IPS DF 19.7 (cell line): Measurements from ENCODE around the gene PLD1.
"Not testable (repeated sequence)": the region's sequence is repeated elsewhere in the genome, so short reads cannot be mapped to it uniquely, and the experiment has no call there.

Source experiments
- DNase-seq: peaks from one replicate; pipeline ENCODE4 v3.0.0-alpha.2; 2013; ENCODE audit warnings: low read depth, low spot score

PLD1 gene

DNA sequence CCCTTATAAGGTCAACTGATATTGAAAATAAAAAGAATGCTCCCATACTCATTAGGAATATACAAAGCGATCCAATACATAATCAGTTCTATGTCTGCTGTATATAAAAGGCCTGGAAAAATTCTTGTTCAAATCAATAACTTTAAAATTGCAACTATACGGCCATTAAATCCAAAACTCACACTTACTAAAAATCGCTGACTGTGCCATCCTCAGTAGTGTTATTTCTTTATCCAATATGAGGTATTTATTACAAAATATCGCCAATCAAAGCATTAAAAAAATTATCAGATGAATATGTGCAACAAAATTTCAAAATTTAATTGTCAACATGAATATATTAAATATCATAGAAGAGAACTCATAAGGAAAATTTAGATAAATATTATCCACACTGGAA lies 146.5 kb downstream of the PLD1 start:
- no peak for DNase-seq

DNA sequence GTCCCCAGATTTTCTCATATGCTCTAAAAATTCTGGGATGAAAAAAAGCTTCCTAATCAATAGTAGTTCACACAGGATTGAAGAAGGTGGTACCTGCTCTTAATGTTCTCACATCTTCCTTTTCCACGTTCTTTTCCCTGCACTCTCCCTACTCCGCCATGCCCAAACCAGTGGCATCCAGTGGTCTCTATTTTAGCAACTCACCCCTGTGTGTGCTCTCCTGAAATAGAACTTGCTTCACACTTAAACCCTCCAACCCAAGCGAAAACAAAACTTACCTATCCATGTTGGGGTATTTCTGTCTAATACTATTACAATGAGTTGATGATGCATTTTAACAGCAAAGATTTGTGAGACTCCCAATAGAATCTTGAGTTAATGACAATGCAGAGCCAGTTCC lies 148.8 kb downstream of the PLD1 start:
- no peak for DNase-seq

DNA sequence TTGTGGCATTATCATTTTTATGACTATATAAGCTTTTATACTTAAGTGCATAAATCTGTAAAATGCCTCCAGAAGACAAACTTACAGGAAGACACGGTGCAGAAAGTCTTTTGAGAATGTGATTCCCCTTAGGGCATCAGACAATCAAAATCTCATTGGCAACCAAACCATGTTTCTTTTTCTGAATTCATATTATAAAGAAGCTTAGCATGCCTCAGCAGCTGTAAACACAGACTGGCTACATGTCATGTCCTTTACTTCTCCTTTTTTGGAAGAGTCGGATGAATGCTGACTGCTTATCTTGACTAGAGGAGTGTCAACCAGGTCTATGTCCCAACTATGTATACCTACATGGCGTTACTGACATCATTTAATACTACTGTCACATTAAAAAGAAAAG lies 150.1 kb downstream of the PLD1 start:
- no peak for DNase-seq

DNA sequence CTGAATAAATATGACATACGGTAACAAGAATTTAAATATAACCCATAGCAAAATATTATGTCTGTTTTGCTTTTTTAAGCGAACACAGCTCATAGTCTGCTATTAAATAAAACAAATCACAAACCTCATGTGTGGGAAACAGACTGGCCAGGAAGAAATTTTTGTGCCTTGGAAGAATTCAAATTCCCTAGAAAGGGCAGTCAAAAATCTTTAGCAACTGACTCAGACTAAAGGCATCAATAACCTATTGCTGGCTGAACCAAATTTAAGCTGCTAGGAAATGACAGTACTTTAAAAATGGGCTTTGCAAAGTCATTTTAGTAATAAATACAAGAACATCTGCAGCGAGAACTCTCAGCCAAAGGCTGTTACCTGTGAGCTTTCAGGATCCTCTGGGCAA lies 151.4 kb downstream of the PLD1 start:
- DNase-seq = no peak

DNA sequence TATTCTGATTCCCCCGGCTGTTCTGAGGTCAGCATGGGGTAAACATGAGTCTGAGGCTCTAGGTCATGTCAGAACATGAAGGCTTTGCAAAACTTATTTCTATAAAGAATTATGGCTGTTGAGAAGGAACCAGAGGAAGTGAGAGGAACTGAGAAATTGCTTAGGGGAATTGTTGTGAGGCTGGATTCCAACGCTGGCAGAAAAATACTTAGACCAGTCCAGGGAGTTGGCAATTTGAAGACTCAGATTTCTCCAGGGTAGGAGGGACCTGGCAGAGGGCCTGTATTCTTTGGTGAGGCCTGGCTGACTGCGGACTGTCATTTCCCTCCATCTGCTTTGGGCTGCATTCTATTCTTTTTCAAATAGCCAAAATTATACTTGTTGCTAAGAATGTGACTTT lies 155.5 kb downstream of the PLD1 start:
- no peak for DNase-seq

DNA sequence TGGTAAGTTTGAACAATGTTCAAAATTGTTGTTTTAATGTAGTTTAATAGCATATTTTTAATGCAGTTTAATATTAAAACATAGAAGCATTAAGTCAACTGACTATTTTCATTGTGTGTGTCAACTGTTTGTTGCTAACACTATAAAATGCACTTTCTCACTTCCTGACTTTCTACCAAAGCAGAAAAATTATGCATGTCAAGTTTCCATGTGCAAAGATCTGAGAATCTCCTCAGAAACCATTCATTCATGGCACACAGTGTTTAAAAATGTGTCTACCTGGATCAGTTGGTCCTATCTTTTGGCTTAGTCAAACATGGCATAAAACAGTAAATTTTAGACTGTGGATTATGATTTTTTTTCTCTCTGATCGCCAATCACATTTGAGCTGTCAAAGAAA lies 156.0 kb downstream of the PLD1 start:
- DNase-seq = no peak

DNA sequence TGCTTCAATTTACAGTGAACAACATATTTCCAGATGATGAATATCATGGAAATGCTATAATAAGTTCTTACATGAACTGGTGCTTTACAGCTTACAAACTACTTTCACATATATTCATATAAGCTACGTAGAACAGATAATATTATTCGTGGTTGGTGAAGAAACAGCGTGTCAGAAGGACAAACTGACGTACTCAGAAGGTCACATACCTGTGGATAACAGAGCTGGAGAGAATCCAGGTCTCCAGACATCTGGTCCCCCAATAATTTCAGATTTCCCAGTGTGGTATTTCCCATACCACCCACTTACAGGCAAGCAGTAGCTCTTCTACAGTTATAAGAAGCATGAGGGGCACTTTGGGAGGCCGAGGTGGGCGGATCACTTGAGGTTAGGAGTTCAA lies 156.6 kb downstream of the PLD1 start:
- no peak for DNase-seq

DNA sequence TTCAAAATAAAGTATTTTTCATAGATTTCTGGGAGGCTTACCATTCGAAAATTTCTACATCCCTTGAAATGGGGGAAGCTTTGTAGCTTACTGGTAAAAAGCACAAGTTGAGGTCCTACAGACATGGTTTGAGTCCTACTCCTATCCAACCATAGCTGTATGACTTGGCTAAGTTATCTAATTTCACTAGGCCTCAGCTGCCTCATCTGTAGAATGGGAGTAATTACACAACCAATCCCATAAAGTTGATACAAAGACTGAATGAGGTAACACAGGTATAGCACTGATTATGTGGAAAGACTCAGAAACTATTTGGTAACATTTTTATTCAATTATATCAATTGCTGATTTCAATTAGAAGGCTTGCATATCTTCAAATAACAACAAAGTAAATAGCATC lies 157.4 kb downstream of the PLD1 start:
- no peak for DNase-seq

DNA sequence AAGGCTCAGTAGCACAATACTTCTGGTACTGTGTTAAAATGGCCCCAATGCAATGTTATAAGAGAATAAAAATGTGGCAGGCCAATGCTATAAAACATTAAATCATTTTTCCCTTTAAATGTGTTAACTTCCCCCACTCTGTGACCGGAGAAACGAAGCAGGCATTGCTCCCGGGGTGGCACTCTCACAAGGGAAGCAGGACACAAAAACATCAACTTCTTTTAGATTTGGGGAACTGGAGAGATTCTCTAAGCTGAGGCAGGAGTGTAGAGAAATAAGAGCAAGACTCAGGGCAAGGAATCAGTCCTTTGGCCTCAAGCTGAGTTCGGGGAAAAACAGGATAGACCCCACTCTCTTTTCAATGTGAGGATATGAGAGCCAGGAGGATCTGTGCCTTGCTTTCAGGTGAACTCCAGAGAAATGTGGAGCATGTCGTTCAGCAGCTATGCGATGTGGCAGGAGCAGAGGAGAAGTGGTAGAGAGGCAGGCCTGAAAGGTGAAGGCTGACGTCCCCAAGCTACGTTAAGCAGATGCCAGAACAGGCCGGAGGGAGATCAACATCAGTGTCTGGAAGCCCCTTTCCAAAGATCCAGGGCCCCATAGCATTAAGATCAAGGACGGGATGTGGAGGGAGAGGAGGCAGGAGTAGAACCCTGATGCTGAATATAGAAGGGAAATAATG lies 160.2 kb downstream of the PLD1 start:
- DNase-seq = no peak

DNA sequence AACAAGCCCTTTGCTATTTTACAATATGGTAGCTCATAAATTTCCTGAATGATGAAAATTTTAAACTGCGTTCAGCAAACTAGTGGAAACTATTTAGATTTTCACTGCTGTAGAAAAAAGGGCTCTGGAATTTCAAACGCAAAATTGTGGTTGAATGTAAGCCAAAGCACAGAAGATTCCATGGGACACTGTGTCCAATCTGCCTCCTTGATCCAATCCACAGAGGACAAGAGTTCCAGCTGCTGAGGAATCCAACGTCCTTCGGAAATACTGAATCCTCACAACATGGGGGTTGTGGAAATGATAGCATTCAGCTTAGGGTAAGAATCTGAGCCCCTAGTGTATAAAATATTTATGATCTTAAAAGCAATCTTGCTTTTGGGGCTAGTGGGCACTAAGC lies 161.0 kb downstream of the PLD1 start:
- no peak for DNase-seq

DNA sequence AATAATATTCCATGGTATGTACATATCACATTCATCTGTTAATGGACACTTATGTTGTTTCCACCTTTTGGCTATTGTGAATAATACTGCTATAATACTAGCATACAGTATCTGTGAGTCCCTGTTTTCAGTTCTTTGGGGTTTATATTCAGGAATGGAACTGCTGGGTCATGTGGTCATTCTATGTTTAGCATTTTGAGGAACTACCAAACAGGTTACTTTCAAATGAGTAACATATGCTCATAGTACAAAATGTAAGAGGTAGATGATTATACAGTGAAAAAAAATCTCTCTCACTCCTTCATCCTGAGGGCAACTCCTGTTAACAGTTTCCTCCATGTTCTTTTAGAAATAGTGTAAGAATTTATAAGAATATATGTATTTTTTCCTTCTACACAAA lies 162.2 kb downstream of the PLD1 start:
- no peak for DNase-seq

DNA sequence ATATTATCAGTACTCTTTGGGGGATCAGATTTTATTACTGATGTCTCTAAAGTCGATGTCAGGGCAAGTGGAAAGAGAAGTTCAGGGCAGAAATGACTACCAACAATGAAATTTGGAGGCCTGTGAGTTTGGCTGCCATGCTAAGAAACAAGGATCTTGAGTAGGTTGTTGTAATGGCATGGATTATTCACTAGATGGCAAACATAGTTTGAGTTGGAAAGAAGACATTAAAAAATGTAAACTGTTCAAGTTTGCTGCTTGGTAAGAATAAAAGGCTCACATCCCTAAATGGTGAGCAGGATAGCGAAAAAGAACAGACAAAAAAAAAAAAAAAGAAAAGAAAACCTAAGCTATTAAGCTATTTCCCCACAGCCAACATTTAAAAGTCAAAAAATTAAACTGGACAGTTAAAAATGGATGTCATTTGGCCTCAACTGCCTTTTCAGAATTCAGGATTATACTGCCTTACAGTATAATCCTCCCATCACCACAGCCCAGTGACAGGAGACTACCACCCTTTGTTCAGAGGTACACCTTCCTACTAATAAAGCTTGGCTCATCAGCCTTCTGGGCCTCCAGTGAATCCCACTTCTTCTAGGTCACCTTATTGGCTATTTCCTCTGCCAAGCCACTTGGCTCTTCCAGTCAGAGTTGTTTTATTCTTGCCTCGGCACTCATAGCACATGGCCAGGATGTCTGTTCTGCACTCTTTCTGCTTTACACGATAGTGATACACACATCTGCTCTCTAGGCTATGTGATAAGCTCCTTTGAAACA lies 163.7 kb downstream of the PLD1 start:
- DNase-seq = no peak

DNA sequence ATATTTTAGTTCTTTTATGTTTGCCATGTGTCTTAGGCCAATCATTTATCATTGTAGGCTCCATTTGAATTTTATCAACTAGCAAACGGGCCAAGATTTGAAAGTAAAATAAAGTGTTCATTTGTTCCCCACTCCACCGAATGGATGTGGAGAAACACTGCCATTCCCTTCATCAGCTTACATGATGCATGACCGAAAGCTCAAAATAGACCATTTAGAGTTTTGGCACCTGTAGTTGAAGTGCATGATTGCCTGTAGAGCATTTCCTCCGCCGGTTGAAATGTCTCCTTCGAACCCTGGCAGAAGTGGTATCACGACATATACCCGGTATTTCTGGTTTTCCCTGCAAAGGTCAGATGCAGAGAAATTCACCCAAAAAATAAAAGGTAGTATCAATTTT lies 165.6 kb downstream of the PLD1 start:
- no peak for DNase-seq

DNA sequence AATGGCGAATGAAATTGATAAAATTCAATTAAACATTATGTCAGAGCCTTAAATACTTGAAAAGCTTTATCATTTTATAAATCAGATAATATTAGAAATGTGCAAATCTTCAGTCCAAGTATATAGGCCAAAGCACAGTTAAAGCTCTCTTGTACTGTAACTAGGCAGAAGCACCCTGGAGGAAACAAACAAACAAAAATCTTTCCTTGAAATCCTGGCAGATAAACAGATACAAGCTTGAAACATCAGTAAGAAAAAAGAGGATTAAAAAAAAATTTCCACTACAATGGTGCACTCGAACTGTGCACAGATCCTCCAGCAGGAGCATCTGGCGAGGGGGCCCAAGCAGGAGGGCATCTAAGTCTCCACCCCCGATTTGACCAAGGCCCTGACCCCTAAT lies 166.6 kb downstream of the PLD1 start:
- DNase-seq = no peak

DNA sequence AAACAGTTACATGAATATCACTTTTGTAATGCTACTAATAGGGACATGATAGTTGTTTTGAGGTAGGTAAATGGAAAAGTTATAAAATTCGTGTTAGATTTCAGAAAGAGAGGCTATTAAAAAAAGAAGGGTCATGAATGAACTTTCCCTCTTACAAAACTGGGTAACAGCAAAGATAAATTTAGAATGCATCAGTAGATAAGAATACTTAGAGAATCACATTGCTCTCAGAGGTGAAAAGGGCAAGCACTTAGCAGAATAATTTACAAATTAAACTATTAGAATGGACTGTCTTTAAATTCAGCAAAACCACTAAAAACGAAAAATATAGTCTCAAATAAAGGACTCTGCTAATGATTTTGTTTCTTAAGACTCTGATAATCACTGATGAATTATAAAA lies 167.2 kb downstream of the PLD1 start:
- DNase-seq = no peak

DNA sequence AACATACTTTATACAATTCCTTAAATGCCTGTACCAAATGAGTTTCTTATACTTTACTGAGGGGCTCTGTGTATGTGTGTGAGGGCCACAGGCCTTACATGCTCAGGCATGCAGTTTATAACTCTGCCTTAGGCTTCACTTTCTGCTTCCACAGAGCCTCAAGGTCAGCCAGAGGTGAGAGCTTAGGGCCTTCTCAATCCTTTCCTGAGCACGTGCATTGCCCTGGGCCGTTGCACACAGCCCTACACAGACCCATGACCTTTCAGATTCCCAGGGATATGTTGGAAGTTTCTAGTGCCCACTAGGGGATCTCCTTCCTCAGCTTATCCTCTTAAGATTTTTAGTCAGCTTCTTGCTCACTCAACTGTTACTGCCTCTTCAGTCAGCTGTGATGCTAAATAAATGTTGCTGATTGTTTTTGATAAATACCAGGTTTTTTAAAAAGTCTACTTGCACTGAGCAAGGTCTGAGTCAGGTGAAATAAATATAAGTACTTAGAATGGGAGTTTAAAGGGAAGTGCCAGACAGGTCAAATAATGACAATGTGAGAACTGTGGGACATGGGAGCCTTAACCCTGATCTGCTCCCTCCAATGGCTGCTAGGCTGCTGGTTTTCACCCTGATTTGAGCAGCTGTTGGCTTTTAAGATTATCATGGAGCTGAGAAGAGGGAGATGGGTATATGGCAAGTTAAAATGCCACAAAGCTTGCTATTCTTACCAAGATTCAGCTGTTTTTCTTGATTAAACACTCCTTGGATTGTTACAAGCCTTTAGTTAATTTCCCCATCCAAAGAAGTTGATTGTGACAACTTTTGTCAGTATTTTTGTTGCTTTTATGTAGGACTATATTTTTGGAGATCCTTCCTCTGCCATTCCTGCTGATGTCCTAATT lies 169.5 kb downstream of the PLD1 start:
- peak; percentile 56 for DNase-seq

DNA sequence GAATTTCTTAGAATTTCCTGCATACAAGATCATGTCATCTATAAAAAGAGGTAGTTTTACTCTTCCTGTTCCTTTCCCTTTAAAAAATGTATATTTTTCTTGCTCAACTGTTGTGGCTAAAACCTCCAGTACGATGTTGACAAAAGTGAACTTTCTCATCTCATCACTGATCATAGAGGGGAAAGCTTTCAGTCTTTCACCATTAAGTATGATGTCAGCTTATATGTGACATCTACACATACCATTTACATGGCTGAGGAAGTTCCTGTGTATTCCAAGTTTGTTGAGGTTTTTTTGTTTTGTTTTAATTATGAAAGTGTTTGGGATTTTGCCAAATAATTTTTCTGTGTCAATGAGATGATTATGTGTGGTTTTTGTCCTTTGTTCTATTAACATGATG lies 173.6 kb downstream of the PLD1 start:
- no peak for DNase-seq

DNA sequence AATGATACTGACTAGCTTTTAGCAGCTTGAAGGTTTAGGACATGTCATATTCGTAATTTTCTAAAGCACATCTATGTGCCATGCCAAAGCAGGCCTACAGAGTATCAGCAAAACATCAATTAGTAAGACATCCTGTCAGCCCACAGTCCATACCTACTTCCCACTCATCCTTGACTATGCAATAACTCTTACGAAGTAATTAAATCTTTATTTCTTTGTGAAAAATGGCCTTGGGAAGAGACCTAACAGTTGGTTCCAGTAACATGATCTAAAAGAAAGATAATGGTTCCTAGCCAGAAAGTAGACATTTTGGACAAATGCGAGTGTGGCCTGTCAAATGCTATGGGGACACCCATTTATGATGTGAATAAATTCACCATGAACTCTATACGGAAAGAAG lies 177.5 kb downstream of the PLD1 start:
- DNase-seq = no peak

DNA sequence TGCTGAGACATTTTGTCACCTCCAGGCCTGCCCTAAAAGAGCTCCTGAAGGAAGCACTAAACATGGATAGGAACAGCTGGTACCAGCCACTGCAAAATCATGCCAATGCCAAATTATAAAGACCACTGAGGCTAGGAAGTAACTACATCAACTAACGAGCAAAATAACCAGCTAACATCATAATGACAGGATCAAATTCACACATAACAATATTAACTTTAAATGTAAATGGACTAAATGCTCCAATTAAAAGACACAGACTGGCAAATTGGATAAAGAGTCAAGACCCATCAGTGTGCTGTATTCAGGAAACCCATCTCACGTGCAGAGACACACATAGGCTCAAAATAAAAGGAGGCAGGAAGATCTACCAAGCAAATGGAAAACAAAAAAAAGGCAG lies 183.5 kb downstream of the PLD1 start:
- not testable (repeated sequence) for DNase-seq

DNA sequence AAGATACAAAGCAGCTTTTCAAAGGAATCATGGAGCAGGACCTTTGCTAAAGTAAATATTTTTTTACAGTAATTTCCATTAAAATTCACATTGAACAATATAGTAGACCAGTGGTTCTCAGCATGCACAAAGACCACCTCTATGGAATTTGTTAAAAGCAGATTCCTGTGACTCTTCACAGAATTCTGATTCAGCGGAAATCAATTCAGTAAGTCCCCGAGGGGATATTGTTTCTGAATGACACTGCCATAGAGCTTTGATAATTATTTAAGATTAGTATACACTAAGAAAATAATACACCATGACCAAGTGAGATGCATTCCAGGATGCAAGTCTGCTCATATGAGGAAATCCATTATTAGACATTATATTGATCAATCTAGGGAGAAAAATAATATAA lies 188.2 kb downstream of the PLD1 start:
- DNase-seq = no peak

DNA sequence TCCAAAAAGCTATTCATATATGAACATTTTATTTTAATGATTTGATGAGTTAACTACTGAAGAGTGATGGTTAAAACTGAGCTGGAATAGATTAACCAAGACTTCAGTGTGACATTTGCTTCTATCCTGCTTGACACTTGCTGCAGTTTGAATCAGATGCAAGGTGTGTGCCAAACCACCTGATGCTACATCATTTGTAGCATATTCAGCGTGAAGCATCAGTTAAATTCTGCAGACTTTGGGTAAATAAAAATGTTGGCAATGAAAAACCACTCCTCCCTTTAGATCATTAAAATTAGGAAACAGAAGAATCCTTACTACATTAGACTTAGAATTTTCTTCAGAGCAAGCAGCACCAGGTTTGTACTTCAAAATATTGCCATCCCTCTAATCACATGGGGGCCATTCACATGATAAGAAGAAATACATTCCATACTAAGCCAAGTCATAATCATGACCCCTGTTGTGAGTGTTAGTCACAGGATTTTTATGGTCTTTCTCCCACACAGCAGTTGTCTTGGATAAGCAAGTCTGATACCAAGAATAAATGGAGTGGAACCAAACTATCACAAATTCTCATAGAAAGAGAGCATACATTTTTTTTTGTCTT lies 189.4 kb downstream of the PLD1 start:
- no peak for DNase-seq

DNA sequence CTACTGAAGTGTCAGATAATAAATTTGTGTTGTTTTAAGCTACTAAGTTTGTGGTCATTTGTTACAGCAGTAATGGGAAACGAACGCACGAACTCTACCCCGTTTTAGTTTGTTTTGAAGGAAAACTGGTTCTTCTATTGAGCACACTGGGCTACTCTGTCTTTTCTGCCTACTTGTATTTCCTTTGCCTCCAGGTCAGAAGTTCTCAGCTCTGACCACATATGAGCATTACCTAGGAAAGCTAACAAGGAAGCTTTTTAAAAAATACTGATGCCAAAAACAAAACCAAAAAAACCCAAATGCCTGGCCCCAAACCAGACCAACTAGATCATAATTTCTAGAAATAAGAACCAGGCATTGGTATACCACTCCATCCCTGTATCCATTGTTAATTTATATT lies 193.5 kb downstream of the PLD1 start:
- no peak for DNase-seq
